SU-DHL-6 (cell line): ENCODE data around the gene SLC1A3.

Experiments used
- H2AFZ ChIP-seq: fragments of 200-600 bp; sonication (generic); 2 replicates; pipeline ENCODE4 v1.6.1; 2014; ENCODE audit warnings: low read depth, mild to moderate bottlenecking, moderate library complexity, mixed read lengths, antibody characterized with exemption, low read length; ENCODE audit not compliant: severe bottlenecking
- H3F3A ChIP-seq: fragments of 200-600 bp; shearing (Covaris generic); 2 replicates; pipeline ENCODE4 v1.6.0; 2016; ENCODE audit warnings: antibody characterized with exemption, mild to moderate bottlenecking; ENCODE audit not compliant: insufficient read depth
- H3K27ac ChIP-seq: fragments of 200-600 bp; sonication (generic); 2 replicates; pipeline ENCODE4 v1.5.1; 2016; ENCODE audit warnings: low read depth, mild to moderate bottlenecking, low read length, moderate library complexity, mixed read lengths
- H3K27me3 ChIP-seq: fragments of 200-600 bp; sonication (generic), shearing (Covaris generic); 2 replicates; pipeline ENCODE4 v1.6.0; 2014; ENCODE audit warnings: mild to moderate bottlenecking, low read length
- H3K36me3 ChIP-seq: fragments of 200-600 bp; sonication (generic); 2 replicates; pipeline ENCODE4 v1.6.1; 2014; ENCODE audit warnings: mild to moderate bottlenecking, low read length, mixed read lengths
- H3K4me2 ChIP-seq: fragments of 300-600, 200-600 bp; shearing (Covaris generic), sonication (generic); 2 replicates; pipeline ENCODE4 v1.6.0; 2014; ENCODE audit warnings: low read length, low read depth, mild to moderate bottlenecking; ENCODE audit not compliant: poor library complexity, severe bottlenecking
- H3K4me3 ChIP-seq: fragments of 200-600 bp; sonication (generic); 2 replicates; pipeline ENCODE4 v1.5.1; 2014; ENCODE audit warnings: antibody characterized with exemption, low read length, mild to moderate bottlenecking, mixed read lengths; ENCODE audit not compliant: insufficient read depth, poor library complexity, severe bottlenecking
- H3K79me2 ChIP-seq: fragments of 200-600 bp; sonication (generic); 2 replicates; pipeline ENCODE4 v1.6.1; 2014; ENCODE audit warnings: mild to moderate bottlenecking, low read length, moderate library complexity; ENCODE audit not compliant: insufficient read depth
- H3K9ac ChIP-seq: fragments of 200-600 bp; sonication (generic); 2 replicates; pipeline ENCODE4 v1.7.0; 2014; ENCODE audit warnings: mild to moderate bottlenecking, low read length
- H3K9me2 ChIP-seq: fragments of 200-600 bp; sonication (generic); replicated peaks from 2 replicates; pipeline ENCODE4 v1.6.1; 2014; ENCODE audit warnings: low read length; ENCODE audit not compliant: insufficient read depth
- H3K9me3 ChIP-seq: fragments of 200-600 bp; sonication (generic); 2 replicates; pipeline ENCODE4 v1.6.1; 2014; ENCODE audit warnings: low read length, mixed read lengths; ENCODE audit not compliant: insufficient read depth
- H4K20me1 ChIP-seq: fragments of 200-600 bp; sonication (generic); 2 replicates; pipeline ENCODE4 v1.6.1; 2014; ENCODE audit warnings: low read depth, mild to moderate bottlenecking, antibody characterized with exemption, low read length, moderate library complexity, mixed read lengths
- EZH2phosphoT487 ChIP-seq: fragments of 200-600 bp; sonication (generic), shearing (Covaris generic); conservative IDR thresholded peaks from 2 replicates; pipeline ENCODE4 v1.6.1; 2018; ENCODE audit warnings: mild to moderate bottlenecking, antibody characterized with exemption, low read length, moderate library complexity, mixed read lengths
- TF ChIP-seq, protein P1 (sequence below): fragments of 200-600 bp; sonication (generic); IDR thresholded peaks from one replicate; pipeline ENCODE4 v1.5.1; 2017; ENCODE audit warnings: antibody characterized with exemption, mild to moderate bottlenecking, low read length, moderate library complexity; ENCODE audit not compliant: insufficient read depth, poor library complexity, severe bottlenecking

The SLC1A3 gene

DNA sequence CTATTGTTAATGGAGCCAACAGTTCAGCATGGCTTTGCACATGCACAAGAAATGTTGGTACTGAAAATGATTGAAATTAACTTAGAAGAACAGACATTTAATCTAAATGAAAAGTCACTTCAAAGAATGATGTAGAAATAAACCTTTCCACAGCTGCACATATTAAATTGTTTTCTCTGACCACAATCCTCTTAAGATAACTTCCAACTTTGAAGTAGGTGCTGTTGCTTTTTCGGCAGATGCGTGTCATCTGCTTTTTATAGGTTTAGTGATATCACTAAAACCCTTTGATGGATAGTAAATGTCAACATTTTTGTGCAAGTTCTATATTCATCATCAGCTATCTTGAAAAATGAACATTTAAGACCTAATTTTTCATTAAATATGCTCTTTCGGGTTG is 25.3 kb upstream of the SLC1A3 start:
- no peak overlapping the region for H3K4me3 ChIP-seq
- H3K79me2 ChIP-seq = no peaks in the 10 kb centered on the region
- no peaks in the 10 kb centered on the region for H3K9me2 ChIP-seq
- no peaks in the 10 kb centered on the region; the same call in 1 of the 2 replicates for H3K27me3 ChIP-seq
- H3K9me3 ChIP-seq = no peaks in the 10 kb centered on the region
- H2AFZ ChIP-seq = no peak overlapping the region
- no peak overlapping the region for H3K4me2 ChIP-seq
- H4K20me1 ChIP-seq = no peaks in the 10 kb centered on the region
- no peak for TF ChIP-seq EZH2phosphoT487
- TF ChIP-seq, protein P1, sequence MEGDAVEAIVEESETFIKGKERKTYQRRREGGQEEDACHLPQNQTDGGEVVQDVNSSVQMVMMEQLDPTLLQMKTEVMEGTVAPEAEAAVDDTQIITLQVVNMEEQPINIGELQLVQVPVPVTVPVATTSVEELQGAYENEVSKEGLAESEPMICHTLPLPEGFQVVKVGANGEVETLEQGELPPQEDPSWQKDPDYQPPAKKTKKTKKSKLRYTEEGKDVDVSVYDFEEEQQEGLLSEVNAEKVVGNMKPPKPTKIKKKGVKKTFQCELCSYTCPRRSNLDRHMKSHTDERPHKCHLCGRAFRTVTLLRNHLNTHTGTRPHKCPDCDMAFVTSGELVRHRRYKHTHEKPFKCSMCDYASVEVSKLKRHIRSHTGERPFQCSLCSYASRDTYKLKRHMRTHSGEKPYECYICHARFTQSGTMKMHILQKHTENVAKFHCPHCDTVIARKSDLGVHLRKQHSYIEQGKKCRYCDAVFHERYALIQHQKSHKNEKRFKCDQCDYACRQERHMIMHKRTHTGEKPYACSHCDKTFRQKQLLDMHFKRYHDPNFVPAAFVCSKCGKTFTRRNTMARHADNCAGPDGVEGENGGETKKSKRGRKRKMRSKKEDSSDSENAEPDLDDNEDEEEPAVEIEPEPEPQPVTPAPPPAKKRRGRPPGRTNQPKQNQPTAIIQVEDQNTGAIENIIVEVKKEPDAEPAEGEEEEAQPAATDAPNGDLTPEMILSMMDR = no peak
- no peaks in the 10 kb centered on the region for H3K36me3 ChIP-seq
- no peak overlapping the region for H3K27ac ChIP-seq
- no peak overlapping the region for H3K9ac ChIP-seq
- H3F3A ChIP-seq = no peaks in the 10 kb centered on the region

DNA sequence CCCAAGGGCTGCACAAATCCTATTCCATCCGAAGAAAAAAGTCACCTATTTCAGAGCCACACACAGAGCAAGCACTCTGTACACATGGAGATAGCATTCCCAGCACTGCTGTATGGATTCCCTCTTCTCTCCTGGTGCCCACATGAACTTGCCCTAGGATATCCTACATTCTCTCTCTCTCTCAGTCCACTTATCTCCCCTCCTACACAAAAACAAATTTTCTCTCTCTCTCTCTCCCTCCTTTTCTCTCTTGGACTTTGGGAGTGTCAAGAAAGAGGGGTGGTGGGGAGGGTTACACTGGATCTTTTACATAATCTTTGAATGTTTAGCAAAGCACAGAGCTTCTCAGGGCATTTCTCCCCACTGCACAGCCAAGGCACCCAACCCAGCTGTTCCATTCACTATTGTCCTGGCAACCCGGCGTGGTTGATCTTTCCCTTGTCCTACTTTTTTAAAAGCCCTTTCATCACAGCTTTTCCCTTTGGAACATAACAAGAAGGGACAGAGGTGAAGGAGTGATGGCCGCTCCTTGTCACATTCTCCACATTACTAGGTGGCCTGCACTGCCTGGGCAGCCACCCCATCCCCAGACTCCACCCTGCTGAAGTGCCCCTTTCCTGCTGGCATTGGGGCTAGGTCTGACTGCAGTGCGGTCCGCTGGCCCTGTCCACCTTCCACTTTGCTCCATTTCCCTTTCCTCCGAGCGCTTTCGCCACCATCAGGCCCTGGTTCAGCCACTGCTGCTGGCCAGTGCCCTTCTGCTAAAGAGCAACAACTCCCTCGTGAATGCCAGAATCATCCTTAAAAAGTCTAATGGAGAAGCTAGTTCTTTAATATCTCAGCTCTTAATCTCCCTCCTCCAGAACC is 22.2 kb upstream of the SLC1A3 start:
- no peaks in the 10 kb centered on the region for H3F3A ChIP-seq
- no peaks in the 10 kb centered on the region; the same call in 1 of the 2 replicates for H3K27me3 ChIP-seq
- no peak overlapping the region for H3K27ac ChIP-seq
- H4K20me1 ChIP-seq = no peaks in the 10 kb centered on the region
- no peak overlapping the region for H3K9ac ChIP-seq
- H3K9me3 ChIP-seq = no peaks in the 10 kb centered on the region
- no peaks in the 10 kb centered on the region for H3K9me2 ChIP-seq
- H3K36me3 ChIP-seq = no peaks in the 10 kb centered on the region
- H3K4me2 ChIP-seq = no peak overlapping the region
- H3K4me3 ChIP-seq = no peak overlapping the region
- H2AFZ ChIP-seq = no peak overlapping the region
- TF ChIP-seq, protein P1 = no peak
- TF ChIP-seq EZH2phosphoT487 = no peak
- no peaks in the 10 kb centered on the region for H3K79me2 ChIP-seq

DNA sequence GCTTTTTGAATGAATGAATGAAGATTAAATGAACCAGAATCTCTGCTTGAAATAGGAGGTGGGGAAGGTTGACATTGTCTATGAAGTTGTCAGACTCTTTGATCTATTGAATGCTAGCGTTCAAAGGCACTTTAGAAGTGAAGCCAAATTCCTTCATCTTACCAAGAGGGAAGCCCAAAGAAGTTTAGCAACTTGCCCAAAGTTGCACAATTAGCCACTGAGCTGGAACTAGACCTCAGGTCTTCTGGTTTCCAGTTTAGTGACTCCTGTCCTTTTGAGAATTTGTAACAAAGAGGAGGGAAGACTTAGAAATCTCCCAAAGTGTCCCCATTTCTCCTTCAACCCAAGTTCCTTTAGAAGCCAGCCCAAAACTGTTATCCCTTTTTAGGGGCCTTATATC is 20.7 kb upstream of the SLC1A3 start:
- H3K36me3 ChIP-seq = no peaks in the 10 kb centered on the region
- H3K27me3 ChIP-seq = no peaks in the 10 kb centered on the region; the same call in 1 of the 2 replicates
- no peaks in the 10 kb centered on the region for H4K20me1 ChIP-seq
- TF ChIP-seq EZH2phosphoT487 = no peak
- TF ChIP-seq, protein P1 = no peak
- H3K9me2 ChIP-seq = no peaks in the 10 kb centered on the region
- H3K27ac ChIP-seq = no peak overlapping the region
- H3K9me3 ChIP-seq = no peaks in the 10 kb centered on the region
- H3K4me2 ChIP-seq = no peak overlapping the region
- no peaks in the 10 kb centered on the region for H3K79me2 ChIP-seq
- H3F3A ChIP-seq = no peaks in the 10 kb centered on the region
- no peak overlapping the region for H3K4me3 ChIP-seq
- no peak overlapping the region for H2AFZ ChIP-seq
- H3K9ac ChIP-seq = no peak overlapping the region
